ENCODE data around the gene DLGAP1.
A peak's percentile ranks its signal among the peaks of the same experiment; 100 is the strongest.

Gene DLGAP1

DNA sequence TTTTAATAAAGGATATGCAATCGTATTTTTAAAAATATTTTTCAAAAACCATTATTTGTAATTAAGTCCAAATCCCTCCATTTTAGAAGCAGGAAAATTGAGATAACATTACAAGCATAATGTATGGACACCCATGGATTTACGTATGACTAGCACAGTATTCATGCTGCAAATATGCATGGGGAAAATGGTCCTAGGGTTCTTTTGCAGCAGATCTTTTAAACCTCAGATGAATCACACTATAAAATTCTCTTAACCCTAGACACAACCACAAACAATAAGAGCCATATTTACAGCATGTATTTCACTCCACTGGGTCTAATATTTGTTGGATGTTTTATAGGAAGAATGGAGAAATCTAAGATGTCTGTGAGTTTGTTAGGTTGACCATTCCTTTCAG lies 551.8 kb downstream of the DLGAP1 start:
- no peak for DNase-seq (ENCODE audit: low spot score)

DNA sequence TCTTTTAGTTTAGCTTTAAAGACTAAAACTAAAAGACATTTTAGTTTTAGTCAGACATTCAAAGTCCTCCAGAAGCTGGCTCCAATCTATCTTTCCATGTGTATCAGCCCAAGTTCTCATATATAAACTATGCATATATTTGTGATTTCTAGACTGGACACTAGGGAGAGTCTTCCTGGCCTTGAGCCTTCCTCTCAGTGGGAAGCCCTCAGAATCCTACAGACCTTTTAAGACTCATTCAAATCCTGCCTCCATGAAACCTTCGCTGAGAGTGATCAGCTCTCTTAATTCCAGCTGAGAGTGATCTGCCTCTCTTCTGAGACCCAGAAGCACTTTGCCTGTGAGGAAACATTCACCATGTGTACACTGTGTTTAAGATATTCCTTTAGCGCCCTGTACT lies 552.4 kb downstream of the DLGAP1 start:
- DNase-seq (ENCODE audit: low spot score): no peak

DNA sequence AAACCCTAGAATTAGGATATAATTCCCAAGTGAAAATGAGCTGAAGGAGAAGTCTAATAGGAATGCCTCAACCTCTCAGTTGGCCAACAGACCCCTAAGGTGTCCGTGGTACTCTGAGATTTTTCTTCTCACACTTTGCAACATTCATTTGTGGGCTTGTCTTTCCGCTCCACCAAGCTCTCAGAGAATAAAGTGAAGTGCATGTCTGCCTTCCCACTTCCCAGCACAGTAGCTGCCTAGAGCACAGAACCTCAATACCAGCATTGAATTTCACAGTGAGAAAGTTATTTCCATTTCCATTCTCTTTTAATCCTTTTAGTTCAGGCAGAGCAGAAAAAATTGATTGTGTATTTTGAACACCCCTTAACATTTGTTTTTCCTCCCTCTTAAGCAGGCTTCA lies 553.3 kb downstream of the DLGAP1 start:
- no peak for DNase-seq (ENCODE audit: low spot score)

DNA sequence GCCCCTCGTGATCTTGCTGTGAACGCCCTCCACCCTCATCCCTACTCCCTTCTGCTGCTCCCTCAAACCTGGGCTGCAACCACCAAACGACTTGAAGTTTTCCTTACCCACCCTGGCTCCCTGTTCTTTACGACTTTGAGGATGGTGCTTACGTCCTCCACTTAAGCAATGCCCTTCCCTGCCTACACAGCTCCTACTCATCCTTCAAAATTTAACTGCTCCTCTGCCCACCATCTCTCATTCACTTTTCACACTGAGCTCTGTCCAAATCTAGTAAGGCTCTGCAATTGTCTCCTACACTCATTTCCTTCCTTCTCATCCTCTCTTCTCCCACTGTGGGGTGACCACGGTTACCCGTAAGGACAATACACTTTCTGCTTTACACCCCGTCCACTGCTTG lies 554.1 kb downstream of the DLGAP1 start:
- DNase-seq (ENCODE audit: low spot score): no peak

DNA sequence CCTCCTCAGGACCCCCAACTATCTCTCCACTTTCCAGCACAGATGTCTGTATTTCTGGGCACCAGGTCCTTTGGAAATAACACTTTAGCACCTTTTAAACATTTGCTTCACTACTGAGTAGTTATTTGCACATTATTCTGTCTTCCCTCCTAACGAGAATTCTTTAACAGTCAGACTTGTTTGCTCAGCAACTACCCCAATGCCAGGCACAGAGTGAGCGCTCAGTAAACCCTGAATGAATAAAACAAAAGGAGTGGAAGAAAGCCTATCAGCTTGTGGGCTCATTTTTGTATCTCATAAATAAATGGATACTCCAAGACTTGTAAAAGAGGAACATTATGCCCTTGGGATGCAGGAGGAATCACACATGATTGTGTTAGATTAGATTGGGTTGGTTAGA lies 554.8 kb downstream of the DLGAP1 start:
- no peak for DNase-seq (ENCODE audit: low spot score)

DNA sequence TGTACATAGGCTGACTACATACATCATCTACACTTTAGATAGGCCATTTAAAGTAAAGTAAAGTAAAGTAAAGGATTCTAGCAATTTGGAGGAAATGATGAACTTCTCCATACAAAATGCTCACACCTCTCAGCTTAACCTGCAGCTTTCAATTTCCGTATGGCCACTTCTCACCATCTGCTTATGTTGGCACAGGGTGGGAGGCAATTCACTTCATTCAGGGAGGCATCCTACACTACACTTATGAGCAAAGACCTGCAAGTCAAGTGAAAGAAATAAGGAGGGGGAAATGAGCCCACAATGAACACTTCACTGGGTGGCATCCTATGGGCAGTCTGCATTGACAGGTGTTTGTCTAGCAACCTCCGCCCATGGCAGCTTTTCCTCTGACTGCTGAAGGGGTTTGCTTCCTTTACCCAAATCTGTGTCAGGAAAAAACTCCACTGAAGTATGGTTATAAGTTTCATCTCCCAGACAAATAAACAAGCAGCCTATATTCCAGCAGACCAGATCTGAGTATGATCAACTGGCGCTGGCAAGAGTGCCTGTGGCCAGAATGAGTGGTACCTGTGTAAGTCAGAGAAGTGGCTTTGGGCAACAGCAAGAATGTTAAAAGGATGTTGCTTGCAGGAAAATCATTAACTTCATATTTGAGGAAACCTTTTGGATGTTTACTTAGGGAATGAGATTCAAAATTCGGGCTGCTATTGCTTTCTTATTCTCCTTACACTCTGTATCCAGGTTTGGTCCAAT lies 556.1 kb downstream of the DLGAP1 start:
- DNase-seq (ENCODE audit: low spot score): no peak

DNA sequence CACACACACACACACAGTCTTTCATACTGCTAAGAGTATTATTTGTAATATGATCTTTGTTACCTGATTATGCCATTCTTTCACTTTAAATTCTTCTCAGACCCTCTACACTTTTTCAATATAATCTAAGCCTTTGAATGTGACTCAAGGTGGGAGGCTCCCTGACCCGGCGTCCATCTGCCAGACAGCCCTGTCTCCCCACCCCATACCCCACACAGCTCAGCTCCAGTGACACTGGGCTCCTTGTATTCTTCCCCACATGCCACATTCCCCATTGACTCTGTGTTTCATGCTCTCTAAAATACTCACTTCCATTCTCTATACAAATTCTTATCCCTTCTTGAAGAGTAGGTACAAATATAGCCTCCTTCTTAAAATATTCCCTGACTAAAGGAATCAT lies 563.0 kb downstream of the DLGAP1 start:
- no peak for DNase-seq (ENCODE audit: low spot score)

DNA sequence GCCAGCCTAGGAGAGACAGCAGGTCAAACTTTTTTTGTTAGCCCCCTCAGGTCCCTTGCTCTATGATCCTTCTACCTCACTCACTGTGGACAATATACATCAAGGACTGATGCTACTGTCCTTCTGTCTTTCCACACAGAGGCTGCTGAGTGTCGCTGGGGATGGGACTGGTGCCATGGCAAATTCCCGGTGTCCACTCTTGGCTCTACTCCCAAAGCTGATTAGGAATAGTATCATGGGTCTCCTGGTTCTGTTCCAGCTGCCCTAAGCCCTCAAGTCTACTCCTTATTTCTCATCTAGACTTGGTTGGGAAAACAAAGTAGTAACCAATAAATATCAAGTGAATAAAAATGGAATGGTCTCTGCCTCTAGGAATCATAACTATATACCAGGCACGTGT lies 563.9 kb downstream of the DLGAP1 start:
- DNase-seq (ENCODE audit: low spot score): no peak

DNA sequence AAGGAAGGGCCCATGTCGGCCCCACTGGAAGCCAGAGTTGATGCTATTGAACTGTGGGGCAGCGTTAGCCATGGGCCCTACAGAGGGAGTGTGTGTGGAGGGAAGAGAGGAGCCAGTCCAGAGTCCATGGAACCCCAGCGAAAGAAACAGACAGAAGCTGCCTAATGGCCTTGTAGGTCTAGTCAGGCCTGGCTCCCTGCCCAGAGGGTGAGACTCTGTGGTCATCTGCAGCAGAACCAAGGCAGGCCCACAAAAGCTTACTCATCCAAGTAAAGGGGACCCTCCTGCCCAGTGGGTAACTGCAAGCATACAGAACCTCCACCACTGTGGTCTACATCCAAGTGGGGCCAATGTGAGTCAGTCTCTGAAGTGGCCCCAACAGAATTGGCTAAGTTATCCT lies 565.3 kb downstream of the DLGAP1 start:
- no peak for DNase-seq (ENCODE audit: low spot score)

DNA sequence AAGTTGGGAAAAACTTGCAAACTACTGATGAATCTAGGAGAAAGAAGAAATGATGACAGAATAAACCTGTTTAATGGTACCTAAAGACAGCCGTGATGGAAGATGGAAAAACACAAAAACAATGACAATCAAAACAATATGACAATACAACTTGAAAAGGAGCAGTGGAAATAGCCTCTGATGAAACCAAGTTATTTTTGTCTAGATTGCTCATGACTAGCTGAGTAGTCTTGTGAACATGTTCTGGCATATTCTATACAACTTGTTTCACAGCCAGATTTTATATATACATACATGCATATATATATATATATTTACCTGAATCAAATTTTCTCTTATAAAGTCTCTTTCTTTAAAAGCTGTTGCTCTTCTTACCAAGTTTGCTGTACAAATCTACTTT lies 566.0 kb downstream of the DLGAP1 start:
- no peak for DNase-seq (ENCODE audit: low spot score)

DNA sequence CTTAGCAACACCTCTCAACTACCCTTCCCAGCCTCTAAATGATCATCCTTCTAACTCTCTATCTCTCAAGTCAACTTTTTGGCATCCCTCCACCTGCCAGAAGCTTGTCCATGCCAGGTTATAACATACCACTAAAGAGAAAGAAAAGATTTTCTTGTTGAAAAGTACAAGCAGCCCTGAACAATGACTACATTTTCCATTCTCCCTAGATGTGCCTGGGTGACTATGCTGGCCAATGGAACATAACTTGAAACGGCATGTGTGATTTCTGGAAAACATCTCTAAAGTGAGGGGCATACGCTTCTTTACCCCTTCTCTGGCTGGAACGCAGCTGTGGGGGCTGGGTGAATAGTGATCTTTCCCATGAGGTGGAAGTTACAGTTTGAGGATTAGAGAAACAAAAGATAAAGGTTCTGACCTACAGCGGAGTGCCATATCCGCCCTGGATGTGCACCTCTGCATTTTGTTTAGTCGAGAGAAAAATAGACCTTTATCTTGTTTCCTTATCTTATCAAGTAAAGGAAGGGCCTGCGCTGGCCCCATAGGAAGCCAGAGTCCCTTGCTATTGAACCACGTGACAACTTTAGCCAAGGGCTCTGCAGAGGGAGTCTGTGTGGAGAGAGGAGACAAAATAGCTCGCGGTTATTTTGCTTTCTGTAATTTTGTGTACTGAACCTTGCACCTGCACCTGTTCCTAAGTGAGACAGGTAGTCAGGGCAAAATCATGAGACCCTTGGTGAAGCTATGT lies 568.4 kb downstream of the DLGAP1 start:
- DNase-seq (ENCODE audit: low spot score): peak; percentile 41

DNA sequence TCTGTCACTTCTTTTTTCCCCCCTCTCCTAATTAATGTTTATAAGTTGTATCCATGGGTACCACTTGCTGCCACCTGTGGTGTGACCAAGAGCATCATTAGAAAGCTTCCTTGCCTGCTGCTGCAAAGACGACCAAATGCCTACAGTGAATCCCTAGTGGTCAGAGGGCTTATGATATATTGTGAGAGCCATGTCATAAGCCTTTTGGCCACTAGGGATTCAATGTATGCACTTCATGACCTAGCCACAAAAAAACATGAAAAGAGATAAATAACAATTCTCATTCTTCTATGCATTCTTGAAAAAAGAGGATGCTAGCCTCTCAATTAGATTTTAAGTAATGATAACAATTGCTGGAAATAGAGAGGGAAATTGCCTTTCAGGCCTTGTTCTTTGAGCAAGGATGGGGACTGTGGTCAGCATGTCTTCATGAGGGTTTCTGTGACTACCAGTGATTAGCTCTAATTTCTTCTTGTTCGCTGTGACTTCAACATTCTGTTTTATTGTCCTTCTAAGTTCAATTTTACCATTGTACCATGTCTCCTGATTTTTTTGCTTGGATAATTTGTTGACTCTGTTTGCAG lies 569.8 kb downstream of the DLGAP1 start:
- peak; percentile 54 for DNase-seq (ENCODE audit: low spot score)

DNA sequence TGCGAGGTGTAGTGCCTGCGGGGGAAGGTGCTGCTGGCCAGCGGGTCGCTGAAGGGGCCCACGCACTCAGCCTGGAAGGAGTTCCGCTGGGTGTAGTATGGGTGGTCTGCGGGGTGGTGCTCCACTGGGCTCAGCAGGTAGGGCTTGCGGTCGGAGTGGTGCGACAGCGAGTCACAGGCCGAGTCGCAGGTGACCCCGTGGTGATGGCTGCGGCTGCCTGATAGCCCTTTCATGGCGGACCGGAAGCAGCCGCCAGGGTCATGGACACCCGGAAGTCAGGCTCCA lies 575.3 kb downstream of the DLGAP1 start:
- DNase-seq (ENCODE audit: low spot score): no peak

DNA sequence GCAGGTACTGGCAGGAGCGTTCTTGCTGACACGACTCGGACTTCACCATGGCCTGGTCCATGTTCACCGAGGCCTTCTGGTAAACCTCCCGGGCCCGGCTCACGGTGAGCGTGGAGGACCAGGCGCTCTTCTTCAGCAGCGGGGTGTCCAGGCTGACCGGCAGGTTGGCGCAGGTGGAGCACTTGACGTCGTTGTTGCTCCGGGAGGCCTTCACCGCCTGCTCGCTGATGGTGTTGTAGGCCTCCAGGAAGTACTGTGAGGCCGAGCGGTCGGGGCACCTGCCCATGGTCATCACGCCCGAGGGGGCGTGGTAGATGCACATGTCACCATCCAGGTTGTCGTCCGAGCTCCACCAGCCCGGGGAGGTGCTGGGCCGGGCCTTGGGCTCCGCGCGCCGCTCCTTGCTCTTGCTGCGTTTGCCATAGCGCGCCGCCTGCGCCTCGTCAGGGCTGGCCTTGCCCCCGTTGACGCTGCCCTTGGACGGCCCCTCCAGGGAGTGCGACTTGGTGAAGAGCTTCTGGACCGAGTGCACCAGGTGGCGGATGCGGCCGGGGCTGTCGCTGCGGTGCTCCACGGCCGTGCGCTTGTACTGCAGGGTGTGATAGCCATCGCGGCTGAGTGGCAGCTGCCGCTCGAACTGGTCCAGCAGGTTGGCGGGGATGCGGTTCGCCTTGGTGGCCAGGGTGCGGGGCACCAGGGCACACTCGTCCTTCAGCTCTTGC lies 575.8 kb downstream of the DLGAP1 start:
- no peak for DNase-seq (ENCODE audit: low spot score)

DNA sequence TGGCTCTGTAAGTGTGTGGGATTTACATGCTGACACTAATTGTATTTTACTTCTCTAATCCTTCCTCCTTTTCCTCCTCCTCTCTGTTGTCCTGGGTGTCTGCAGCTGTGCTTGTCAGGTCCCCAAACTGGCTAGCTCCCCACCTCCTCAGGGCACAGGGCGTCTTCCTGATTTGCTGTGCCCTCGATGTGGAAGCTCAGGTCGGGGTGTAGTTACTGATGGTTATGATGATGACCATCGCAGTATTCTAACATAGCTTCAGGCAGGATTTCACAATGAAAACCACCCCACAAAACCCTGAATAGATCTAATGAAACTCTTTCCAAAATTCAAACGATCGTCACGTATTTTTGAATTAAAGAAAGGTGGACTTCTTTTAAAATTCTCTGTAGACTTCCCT lies 576.7 kb downstream of the DLGAP1 start:
- DNase-seq (ENCODE audit: low spot score): no peak

DNA sequence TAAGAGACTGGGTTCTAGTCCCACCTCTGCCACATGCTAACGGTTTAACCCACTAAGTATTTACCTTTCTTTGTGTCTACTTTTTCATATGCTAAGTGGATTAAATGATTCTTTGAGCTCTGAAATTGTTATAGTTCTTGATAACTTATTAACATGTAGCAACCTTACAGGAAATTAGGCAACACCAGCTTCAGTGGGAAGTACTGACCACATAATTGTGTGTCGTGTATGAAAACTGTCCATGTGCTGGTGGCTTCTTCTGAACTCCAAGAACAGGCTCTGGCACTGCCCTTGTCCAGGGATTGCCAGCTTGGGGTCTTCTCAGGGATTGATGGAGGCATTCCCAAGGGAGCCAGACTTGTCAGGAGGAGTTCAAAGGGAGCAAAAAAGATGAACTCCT lies 577.4 kb downstream of the DLGAP1 start:
- no peak for DNase-seq (ENCODE audit: low spot score)

DNA sequence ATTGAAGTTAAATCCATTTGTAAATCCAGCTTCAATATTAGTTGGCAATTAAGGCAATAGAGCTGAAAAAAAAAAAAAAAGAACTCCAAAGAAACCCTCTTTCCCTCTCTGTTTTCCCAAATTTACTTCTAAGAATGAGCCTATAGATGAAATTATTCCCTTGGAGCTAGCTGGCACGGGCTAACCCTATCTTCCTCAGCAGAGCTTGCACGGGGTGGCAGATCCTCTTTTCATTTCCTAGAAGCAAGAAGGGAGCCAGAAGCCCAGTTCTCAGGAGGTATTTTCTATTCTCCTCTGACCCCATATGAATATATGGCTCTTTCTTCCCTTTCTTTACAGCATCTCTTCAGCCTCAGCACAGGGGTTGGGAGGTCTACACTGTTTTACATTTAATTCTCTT lies 579.1 kb downstream of the DLGAP1 start:
- DNase-seq (ENCODE audit: low spot score): no peak

DNA sequence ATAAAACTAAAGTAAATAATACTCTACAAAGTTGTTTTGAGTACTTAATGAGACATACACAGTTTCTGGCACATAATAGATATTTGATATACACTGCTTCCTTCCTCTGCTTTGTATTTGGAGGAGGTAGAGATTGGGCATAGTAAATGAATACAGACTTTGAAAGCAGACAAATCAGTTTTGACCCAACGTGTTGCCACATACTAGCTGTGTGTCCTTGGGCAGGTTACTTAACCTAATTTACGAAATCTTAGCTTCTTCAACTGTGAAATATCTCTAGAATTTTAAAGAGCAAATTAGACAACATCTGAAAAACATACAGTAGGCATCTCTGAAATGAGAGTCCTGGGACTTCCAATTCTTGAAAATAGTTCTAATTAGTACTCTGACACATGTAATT lies 579.7 kb downstream of the DLGAP1 start:
- no peak for DNase-seq (ENCODE audit: low spot score)

DNA sequence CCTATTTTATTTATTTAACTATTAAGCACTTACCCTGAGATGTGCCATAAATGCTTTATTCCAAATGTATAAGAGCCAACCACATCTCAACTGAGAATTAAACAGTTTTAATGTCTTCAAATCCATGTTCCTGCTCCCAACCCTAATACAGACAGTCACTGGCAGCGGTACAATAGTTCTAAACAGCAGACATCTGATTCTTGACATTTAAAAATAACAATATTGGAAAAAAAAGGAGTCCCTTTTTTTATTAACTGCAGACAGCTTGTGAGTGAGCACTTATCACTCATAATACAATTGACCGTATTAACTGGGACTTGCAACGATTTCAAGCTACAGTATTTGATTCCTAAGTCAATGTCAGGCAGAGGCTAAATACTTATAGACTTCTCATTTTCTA lies 580.5 kb downstream of the DLGAP1 start:
- DNase-seq (ENCODE audit: low spot score): no peak

DNA sequence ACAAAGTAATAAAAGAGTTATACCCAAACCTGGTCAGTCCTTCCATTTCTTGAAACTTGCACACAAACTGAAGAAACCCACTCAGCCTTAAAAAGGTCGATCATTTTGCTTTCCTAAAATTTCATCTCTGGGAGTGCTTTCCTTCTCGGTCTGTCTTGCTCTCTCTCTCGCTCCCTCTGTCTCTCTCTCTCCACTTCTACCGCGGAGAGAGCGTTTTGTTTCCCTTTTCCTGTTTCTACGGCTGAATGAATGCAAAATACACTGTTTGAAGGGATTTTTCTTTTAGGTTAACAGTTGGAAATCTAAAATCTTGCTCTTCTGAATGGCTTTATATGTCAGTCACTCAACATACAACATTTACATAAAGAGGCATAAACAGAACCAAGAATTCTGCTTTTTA lies 581.0 kb downstream of the DLGAP1 start:
- no peak for DNase-seq (ENCODE audit: low spot score)

DNA sequence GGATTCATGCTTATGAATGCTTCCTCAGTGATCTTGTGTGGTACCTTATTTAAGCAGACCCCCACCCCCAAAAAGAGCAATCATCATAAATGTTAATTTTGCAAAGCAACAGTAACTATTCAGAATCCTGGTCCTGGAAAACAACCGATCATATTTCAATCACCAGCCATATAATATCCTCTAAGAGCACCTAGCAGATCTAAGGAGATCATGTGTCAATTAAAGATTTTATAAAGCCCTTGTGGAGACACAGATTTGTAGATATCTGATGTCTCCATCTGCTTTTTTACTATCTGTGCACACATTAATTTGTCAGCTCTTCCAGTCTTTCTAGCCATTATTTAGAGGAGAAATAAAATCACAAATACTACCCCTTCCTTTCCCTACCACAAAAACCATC lies 581.4 kb downstream of the DLGAP1 start:
- peak; percentile 17 for DNase-seq (ENCODE audit: low spot score)

DNA sequence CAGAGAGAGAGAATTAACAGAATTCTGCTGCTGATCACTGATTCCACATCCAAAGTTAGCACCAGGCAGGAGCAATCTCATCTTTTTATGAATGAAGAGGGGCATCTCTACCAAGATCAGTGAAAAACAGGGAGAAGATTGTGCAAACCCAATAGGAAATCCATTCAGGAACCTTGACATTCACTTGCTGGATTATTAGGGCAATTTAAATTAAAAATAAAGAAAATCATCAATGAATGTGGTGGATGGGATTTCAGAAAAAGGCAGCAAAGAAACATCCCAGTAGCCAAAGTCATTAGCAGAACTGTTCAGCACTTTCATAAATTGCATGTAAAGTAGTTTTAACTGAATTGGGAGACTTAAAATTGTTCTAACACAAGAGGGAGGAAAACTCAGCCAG lies 581.9 kb downstream of the DLGAP1 start:
- no peak for DNase-seq (ENCODE audit: low spot score)

DNA sequence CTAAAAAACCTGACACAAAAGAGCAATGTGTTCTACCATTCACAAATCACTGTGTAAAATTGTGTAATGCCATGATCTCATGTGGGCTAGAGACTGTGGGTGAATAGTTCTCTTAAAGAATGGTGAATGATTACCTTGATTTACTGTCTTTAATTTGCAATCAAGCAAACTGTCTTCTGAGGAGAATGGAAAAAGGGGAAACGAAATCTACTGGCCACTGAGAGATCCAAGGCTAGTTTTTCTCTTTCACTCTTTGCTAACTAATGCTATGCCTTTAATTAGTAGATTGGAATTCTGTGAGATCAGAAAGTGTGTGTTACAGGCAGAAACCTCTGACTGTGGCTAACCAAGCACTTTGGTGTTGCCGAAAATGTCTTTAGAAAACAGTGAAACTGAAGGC lies 582.5 kb downstream of the DLGAP1 start:
- no peak for DNase-seq (ENCODE audit: low spot score)
